Stimulated activated CD4-positive, alpha-beta T cell treated with anti-CD3 and anti-CD28 coated beads, Interleukin-4, amount 100 ng/mL, for 48 hours (primary cell): ENCODE results near the gene PLCL2.
"Not testable (repeated sequence)": the region's sequence is repeated elsewhere in the genome, so short reads cannot be mapped to it uniquely, and the experiment has no call there.

Experiments used
- DNase-seq, 2 donors: peaks; one replicate each; pipeline ENCODE4 v3.0.0-alpha.2; 2020; ENCODE audit warnings: low read depth in 2 of 2

Gene PLCL2

DNA sequence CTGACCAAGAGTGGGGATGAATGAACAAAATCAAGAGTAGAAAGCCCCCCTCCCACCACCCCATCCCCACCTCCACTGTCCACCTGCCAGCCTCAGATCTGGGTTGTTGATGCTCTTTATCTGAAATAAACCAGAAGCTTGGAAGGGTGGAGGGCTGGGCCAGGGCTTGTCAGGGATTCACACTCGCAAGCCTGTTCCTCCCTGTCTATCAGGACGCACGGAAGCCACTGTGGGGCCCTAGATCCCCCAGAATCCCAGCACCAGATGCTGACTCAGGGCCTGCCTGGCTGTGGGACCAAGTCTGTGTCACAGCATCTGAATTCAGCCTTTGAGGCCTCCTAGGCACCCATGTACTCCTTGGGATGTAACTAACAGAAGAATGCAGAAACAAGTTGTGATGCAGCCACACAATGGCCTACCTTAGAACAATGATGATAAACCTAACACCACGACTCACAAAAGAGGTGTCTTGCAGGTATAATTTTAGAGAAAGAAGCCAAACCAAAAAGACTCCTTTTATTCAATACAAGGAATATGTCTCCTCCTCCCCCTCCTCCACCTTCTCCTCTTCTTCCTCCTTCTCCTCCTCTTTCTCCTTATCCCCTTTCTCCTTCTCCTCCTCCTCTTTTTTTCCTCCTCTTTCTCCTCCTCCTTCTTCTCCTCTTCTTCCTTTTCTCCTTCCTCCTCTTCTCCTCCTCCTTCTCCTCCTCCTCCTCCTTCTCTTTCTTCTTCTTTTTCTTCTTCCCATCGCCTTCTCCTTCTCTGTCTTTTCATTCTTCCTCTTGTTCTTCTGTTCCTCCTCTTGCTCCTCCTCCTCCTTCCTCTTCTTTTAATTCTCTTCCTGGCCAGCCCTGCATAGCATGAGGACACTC is 234.7 kb downstream of the PLCL2 start:
- DNase-seq, result no peak

- no peak for DNase-seq
Measured at GRCh38 chr3:17120115-17120514, 235.4 kb downstream of the PLCL2 start.

- DNase-seq, result no peak
Measured at GRCh38 chr3:17121336-17121735, 236.6 kb downstream of the PLCL2 start.

DNA sequence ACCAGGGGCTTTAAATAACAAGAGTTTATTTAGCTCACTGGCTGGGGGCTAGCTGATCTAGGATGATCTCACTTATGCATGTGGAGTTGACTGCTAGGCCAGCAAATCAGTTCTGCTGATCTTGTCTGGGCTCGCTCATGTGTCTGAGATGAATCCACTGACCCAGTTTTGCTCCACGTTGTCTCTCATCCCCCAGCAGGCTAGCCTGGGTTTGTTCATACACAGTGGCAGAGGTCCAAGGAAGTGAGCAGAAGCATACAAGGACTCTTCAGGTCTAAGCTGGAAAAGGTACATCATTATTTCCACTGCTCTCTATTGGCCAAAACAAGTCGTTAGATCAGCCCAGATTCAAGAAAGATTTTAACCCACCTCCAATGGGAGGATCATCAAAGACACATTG is 238.0 kb downstream of the PLCL2 start:
- DNase-seq, result no peak

- DNase-seq, result no peak
Measured at GRCh38 chr3:17125738-17126442, 241.1 kb downstream of the PLCL2 start.

DNA sequence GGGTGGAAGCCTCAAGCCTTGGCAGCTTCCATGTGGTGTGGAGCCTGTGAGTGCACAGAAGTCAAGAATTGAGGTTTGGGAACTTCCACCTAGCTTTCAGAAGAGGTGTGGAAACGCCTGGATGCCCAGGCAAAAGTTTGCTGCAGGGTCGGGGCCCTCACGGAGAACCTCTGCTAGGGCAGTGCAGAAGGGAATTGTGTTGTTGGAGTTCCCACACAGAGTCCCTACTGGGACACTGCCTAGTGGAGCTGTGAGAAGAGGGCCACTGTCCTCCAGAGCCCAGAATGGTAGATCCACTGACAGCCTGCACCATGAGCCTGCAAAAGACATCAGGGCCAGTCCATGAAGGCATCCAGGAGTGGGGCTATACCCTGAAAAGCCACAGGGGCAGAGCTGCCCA is 243.9 kb downstream of the PLCL2 start:
- DNase-seq, result not testable (repeated sequence)

GRCh38 chr3:17129556-17129955 is 244.8 kb downstream of the PLCL2 start:
- DNase-seq, result no peak

DNA sequence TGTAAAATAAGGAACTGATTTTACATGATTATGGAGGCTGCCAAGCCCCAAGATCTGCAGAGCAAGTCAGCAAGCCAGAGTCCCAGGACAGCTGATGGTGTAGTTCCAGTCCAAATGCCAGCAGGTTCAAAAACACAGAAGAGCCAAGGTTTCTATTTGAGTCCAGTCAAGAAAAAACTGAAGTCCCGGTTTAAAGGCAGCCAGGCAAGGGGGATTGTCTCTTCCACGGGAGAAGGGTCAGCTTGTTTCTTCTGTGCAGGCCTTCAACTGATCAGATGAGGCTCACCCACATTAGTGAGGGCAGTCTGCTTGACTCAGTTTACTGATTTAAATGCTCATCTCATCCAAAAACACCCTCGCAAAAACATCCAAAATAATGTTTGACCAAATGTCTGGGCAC is 246.2 kb downstream of the PLCL2 start:
- no peak for DNase-seq

GRCh38 chr3:17132286-17133115 is 247.7 kb downstream of the PLCL2 start:
- no peak for DNase-seq

GRCh38 chr3:17133632-17134545 is 249.1 kb downstream of the PLCL2 start:
- no peak for DNase-seq

GRCh38 chr3:17135696-17136095 is 250.9 kb downstream of the PLCL2 start:
- no peak for DNase-seq

DNA sequence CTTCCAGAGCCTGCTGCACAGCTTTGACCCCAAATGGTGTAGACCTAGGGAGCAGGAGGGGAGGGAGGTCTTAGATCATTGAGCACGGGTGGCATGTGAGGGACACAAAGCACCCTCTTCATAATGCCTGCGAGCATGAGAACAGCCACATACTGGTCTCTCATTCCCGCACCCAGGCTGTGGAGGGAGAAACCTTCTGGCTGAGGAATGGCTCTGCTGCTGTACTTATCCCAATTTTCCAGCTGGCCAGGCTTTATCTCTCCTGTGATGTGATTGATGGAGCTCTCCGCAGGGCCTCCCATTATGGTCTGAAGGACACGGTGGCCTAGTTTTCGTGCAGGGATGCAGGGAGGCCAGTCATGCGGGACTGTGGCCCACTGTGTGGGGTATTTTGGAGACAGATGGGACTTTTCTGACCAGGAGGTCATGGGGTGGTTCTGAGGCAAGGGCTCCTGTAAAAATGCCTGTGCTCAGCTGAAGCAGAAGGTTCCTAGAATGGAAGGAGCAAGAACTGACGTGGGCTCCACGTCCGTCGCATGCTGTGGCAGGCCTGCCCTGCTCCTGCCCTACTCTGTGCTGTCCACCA is 251.5 kb downstream of the PLCL2 start:
- no peak for DNase-seq

- DNase-seq, result no peak
Measured at GRCh38 chr3:17137321-17137826, 252.6 kb downstream of the PLCL2 start.

DNA sequence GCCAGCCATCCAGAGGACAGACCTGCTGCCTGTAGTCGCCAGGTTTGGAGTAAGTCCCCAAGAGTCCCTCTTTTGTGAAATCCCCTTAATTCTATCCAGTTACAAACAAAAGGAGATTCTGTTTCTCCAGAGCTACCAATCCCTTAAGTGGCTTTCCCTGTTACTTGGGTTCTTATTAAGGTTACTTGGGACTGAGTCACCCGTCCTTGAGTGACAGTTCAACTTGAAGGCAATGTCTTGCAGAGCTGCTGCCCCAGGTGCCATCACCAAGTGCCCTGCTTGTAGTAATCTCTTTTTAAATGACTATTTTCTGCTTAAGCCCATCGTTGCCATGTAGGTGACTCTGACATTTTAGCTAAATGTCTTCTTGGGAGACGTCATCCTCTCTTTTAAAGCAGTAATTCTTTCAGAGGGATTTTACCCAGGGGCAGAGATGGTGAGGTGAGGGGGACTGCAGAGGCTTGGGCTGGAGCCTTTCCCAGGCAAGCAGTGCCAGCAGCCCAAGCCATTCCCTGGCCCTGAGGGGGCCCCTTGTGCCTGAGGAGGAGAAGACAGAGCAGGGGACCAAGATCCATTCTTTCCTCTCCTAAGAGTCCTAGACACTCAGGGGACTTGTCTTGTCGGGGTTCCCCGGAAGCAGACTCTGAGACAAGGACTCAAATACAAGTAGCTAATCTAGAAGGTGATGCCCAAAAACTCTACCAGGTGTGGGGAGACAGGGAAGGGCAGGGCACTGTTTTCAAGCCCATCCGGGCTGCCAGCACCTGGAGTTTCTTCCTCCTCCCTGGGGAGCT is 253.7 kb downstream of the PLCL2 start:
- DNase-seq, result no peak
